ENCODE measurements around the gene ABI3. TPM values are rescaled to one million over a fixed set of nuclear protein-coding genes. Genes with fewer than 3 reads are reported as not detected.

Gene ABI3
- total and polyA plus RNA-seq, 4 donors, result 4.7 to 8.8 (median 5.5) TPM

DNA sequence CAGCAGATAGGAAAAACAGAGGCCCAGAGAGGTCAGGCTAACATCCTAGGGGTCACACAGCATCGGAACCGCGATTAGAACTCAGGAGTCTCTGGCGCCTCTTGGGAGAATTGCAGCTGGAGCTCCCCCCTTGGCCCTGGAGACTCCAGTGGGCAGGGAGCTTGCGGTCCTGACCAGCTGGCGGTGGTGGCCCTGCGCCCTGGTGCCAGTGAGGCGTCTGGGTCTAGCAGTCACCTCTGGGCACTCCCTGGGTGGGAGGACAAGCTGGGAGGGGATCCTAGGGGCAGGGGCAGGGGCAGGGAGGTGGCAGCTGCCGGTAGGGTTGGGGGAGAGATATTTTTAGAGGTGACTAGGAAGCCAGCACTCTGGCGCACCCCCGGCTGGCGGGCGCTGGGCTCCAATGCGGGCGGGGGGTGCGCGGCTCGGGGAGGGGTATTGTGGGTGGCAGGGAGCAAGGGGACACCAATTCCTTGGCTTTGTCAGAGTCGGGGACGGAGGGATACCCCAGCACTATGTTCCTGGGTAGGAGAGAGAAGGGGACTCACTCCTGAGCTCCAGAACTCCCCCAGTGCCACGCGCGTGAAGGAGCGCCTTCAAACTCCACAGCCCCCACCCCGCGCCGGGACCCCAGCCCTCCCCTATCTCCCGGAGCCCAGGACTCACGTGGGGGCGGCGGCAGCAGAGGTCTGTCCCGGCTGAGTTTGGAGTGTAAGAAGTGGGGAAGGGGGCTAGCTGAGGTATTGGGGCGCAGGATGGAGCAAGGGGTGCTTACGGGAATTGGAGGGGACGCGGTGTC, 19.5 kb downstream of the ABI3 start (continued):
- no peak for TF ChIP-seq CTCF (IDR thresholded peaks at IDR 0.05; ENCODE audit: low read depth, low read length, missing input control)
- TF ChIP-seq FOXA1 (IDR thresholded peaks at IDR 0.05), result no peak
- no peak for TF ChIP-seq TAF1 (conservative IDR thresholded peaks at IDR 0.05)
- TF ChIP-seq RXRA (IDR thresholded peaks at IDR 0.05), result no peak

DNA sequence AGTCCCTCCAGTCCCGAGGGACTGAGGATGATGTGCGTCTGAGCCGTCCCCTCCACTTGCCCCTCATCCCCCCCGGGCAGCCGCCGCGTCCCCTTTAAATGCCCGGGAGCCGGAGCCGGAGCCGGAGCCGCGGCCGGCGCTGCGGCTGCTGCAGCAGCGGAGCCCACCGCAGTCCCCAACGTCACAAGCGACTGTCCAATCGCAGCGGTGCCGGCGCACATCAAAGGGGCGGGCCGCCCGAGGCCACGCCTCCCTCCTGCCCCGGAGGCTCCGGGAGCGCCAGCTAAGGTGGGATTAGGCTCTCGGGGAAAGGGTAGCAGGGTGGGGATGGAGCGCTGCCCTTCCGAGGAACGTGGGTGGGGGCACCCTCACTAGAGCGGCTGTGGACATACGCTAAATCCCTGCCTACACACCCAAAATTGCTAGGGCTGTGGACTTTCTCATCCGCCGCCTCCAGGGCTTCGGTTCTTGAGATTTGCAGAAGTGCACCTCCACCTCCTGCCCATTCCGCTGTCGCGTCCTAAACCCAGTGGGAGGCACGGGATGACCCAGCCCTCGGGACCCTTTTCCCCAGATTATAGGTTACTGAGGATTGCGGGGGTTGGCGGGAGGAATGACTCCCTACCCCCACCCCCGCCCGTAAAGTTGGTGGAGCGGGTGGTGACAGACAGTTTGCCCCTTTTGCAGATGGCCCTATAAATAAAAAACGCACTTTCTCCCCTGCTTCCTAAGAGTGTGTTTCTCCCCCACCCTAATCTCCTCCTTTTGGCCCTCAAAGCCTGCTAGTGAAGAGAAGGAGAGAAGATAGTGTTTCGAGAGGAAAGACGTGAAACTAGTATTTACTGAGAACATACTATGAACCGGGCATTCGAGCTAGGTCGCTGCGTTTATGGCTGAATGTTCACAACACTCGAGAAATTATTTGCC, 20.4 kb downstream of the ABI3 start, which contains the start of gene PHOSPHO1:
Gene PHOSPHO1, minus strand, starts transcription at position 152 of the 927 bp plus-strand sequence. CDS start 4,096 bp downstream, outside the sequence.
- H3K4me1 ChIP-seq (ENCODE audit: control insufficient read depth in 4 of 4, insufficient read depth in 4 of 4, low read length in 3 of 4), result peaks cover 0 to 5% (median 3%) of the 10 kb centered on the region in 4 donors
- DNase-seq (ENCODE audit: low spot score), result peak; percentile 92
- no peaks in the 10 kb centered on the region for H3K27me3 ChIP-seq (ENCODE audit: control insufficient read depth in 4 of 4, insufficient read depth in 4 of 4, low read length in 3 of 4)
- H3K27ac ChIP-seq (ENCODE audit: low read depth in 1 of 2, low read length in 2 of 2), result no peak within 1 kb of the TSS
- H3K9me3 ChIP-seq (ENCODE audit: control insufficient read depth in 4 of 4, low read length in 3 of 4), result no peaks in the 10 kb centered on the region
- 5% methylated on average over 58 of the region's 58 CpGs for WGBS
- H3K36me3 ChIP-seq (ENCODE audit: control insufficient read depth in 4 of 4, insufficient read depth in 3 of 4, low read depth in 1 of 4, low read length in 3 of 4), result no peaks in the 10 kb centered on the region
- H3K4me3 ChIP-seq (ENCODE audit: low read depth in 1 of 3, low read length in 3 of 3), result peak within 1 kb of the TSS; percentile 29 to 55 (median 43)
- TF ChIP-seq, protein P1, sequence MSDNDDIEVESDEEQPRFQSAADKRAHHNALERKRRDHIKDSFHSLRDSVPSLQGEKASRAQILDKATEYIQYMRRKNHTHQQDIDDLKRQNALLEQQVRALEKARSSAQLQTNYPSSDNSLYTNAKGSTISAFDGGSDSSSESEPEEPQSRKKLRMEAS (IDR thresholded peaks at IDR 0.05), result no peak
- TF ChIP-seq FOXA1 (IDR thresholded peaks at IDR 0.05) (no peak), JUND (IDR thresholded peaks at IDR 0.05) (no peak), ATF3 (IDR thresholded peaks at IDR 0.05) (no peak), RAD21 (IDR thresholded peaks at IDR 0.05) (no peak), EGR1 (IDR thresholded peaks at IDR 0.05; ENCODE audit: low read depth in 2 of 2) (no peak), YY1 (IDR thresholded peaks at IDR 0.05) (no peak), NR2F2 (IDR thresholded peaks at IDR 0.05) (no peak), GABPA (IDR thresholded peaks at IDR 0.05 in 1 of 2, conservative IDR thresholded peaks at IDR 0.05 in 1 of 2) (no peak), FOXA2 (IDR thresholded peaks at IDR 0.05) (no peak), CTCF (IDR thresholded peaks at IDR 0.05; ENCODE audit: low read depth, low read length, missing input control) (no peak), HNF4G (IDR thresholded peaks at IDR 0.05) (no peak), TAF1 (conservative IDR thresholded peaks at IDR 0.05) (no peak), SP1 (IDR thresholded peaks at IDR 0.05) (no peak), RXRA (IDR thresholded peaks at IDR 0.05) (no peak)
- TF ChIP-seq, protein P2, sequence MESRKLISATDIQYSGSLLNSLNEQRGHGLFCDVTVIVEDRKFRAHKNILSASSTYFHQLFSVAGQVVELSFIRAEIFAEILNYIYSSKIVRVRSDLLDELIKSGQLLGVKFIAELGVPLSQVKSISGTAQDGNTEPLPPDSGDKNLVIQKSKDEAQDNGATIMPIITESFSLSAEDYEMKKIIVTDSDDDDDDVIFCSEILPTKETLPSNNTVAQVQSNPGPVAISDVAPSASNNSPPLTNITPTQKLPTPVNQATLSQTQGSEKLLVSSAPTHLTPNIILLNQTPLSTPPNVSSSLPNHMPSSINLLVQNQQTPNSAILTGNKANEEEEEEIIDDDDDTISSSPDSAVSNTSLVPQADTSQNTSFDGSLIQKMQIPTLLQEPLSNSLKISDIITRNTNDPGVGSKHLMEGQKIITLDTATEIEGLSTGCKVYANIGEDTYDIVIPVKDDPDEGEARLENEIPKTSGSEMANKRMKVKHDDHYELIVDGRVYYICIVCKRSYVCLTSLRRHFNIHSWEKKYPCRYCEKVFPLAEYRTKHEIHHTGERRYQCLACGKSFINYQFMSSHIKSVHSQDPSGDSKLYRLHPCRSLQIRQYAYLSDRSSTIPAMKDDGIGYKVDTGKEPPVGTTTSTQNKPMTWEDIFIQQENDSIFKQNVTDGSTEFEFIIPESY (IDR thresholded peaks at IDR 0.05), result no peak
- no peak within 1 kb of the TSS for H3K9ac ChIP-seq (ENCODE audit: low read depth in 1 of 2, low read length in 2 of 2)
